Measurements from ENCODE around the gene CYSTM1.

GRCh38 chr5:140282266-140282665 lies 107.3 kb downstream of the CYSTM1 start:
- TF ChIP-seq CTCF (IDR thresholded peaks at IDR 0.05) (no peak), POLR2A (IDR thresholded peaks at IDR 0.05) (no peak), EP300 (IDR thresholded peaks at IDR 0.05) (no peak)
